H1 (cell line): ENCODE measurements around the gene AMPD1. TPM values are rescaled to one million over a fixed set of nuclear protein-coding genes. Genes with fewer than 3 reads are reported as not detected.

Experiments
- BACH1 ChIP-seq: IDR thresholded peaks from 2 replicates; pipeline ENCODE4 v1.6.1; 2012; ENCODE audit warnings: low read length, improper control_type of control experiment
- BRCA1 ChIP-seq: IDR thresholded peaks from 2 replicates; pipeline ENCODE4 v1.6.1; 2012; ENCODE audit warnings: low read depth, low read length, improper control_type of control experiment
- CEBPB ChIP-seq: IDR thresholded peaks from 2 replicates; pipeline ENCODE4 v1.6.1; 2012; ENCODE audit warnings: low read depth, low read length
- JUN ChIP-seq: IDR thresholded peaks from 2 replicates; pipeline ENCODE4 v1.6.1; 2011; ENCODE audit warnings: low read depth, mild to moderate bottlenecking, improper control_type of control experiment, low read length
- SAP30 ChIP-seq: fragments of 300-600 bp; sonication (generic); IDR thresholded peaks from 2 replicates; pipeline ENCODE4 v1.7.1; 2012; ENCODE audit warnings: low read length, moderate library complexity, mild to moderate bottlenecking, inconsistent platforms; ENCODE audit not compliant: insufficient read depth, insufficient replicate concordance
- SUZ12 ChIP-seq: fragments of 200-600 bp; sonication (generic); IDR thresholded peaks from 2 replicates; pipeline ENCODE4 v1.6.1; 2012; ENCODE audit warnings: mild to moderate bottlenecking, inconsistent platforms, low read length, moderate library complexity, mixed read lengths
- polyA plus RNA-seq, 7 experiments: library from polyadenylated mRNA; depleted of rRNA in 3 of 7; stranded (reverse) in 5 of 7; unstranded in 2 of 7; fragments of >200 nt in 5 of 7; fragments of 200-250 nt in 2 of 7; gene quantifications; 1 replicate in 5 of 7; 2 replicates in 1 of 7; 4 replicates in 1 of 7; pipeline versions ENCODE4 v1.2.1 to v1.2.3, GENCODE V29; 2011 to 2013; ENCODE audit warnings: missing spikeins in 2 of 7, mixed read lengths in 2 of 7
- total RNA-seq: library from RNA; stranded (reverse); fragmentation: NEBNext Ultra II Directional; extraction: Animal tissue kit (Norgen Biotek cat#: 25700); gene quantifications from 2 replicates; pipeline ENCODE4 v1.2.1, GENCODE V29; 2021
- TF ChIP-seq, protein P1 (sequence below), 3 experiments: IDR thresholded peaks; 1 replicate in 2 of 3; 2 replicates in 1 of 3; pipeline versions ENCODE4 v1.5.1 to v1.6.1; 2011; ENCODE audit warnings: low read length in 3 of 3, mild to moderate bottlenecking in 3 of 3, inconsistent platforms in 2 of 3, low read depth in 1 of 3, moderate library complexity in 1 of 3; ENCODE audit not compliant: insufficient read depth in 1 of 3; ENCODE audit errors: control extremely low read depth in 1 of 3
- TF ChIP-seq, protein P2 (sequence below): IDR thresholded peaks from 2 replicates; pipeline ENCODE4 v1.6.1; 2012; ENCODE audit warnings: low read length, inconsistent platforms

Gene AMPD1
- total and polyA plus RNA-seq, 2 of the 8 experiments (the other 6 are each of a cell fraction or from before 2014, with no cell fraction given) = not detected

DNA sequence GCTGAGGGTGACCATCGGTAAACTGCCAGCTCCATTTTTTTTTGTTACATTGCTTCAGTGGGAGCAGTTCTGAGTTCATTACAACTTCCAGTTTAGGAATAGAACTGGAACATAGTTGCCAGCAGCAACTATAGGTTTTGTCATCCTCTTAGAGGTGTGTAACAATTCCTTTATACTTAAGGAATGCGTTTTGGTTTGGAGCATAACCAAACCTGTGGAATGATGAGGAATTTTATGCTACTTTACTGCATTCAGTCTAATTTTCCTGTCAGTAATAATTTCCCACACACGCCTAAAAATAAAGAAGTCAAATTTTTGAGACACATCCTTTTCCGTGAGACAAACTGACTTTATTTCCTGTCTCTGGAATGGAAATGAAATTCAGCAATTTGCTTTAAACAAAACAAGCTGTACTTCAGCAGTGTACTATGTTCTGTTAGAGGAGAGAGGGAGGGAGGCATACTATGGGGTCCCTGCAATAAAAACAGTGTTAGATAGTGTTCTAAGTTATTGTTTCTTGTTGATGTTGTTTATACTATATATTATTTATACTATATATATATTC lies 4.8 kb upstream of the AMPD1 start (continued):
- TF ChIP-seq, protein P1, sequence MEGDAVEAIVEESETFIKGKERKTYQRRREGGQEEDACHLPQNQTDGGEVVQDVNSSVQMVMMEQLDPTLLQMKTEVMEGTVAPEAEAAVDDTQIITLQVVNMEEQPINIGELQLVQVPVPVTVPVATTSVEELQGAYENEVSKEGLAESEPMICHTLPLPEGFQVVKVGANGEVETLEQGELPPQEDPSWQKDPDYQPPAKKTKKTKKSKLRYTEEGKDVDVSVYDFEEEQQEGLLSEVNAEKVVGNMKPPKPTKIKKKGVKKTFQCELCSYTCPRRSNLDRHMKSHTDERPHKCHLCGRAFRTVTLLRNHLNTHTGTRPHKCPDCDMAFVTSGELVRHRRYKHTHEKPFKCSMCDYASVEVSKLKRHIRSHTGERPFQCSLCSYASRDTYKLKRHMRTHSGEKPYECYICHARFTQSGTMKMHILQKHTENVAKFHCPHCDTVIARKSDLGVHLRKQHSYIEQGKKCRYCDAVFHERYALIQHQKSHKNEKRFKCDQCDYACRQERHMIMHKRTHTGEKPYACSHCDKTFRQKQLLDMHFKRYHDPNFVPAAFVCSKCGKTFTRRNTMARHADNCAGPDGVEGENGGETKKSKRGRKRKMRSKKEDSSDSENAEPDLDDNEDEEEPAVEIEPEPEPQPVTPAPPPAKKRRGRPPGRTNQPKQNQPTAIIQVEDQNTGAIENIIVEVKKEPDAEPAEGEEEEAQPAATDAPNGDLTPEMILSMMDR (IDR thresholded peaks at IDR 0.05; ENCODE audit: control extremely low read depth in 1 of 3, insufficient read depth in 1 of 3, low read depth in 1 of 3, low read length in 3 of 3) = no peak
- TF ChIP-seq SUZ12 = no peak
- TF ChIP-seq CEBPB = no peak
- no peak for TF ChIP-seq JUN
- TF ChIP-seq BRCA1 = no peak
- no peak for TF ChIP-seq SAP30
- no peak for TF ChIP-seq BACH1
- TF ChIP-seq, protein P2, sequence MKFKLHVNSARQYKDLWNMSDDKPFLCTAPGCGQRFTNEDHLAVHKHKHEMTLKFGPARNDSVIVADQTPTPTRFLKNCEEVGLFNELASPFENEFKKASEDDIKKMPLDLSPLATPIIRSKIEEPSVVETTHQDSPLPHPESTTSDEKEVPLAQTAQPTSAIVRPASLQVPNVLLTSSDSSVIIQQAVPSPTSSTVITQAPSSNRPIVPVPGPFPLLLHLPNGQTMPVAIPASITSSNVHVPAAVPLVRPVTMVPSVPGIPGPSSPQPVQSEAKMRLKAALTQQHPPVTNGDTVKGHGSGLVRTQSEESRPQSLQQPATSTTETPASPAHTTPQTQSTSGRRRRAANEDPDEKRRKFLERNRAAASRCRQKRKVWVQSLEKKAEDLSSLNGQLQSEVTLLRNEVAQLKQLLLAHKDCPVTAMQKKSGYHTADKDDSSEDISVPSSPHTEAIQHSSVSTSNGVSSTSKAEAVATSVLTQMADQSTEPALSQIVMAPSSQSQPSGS = no peak
